ENCODE results near the gene HDAC9. TPM values are rescaled to one million over a fixed set of nuclear protein-coding genes. Genes with fewer than 3 reads are reported as not detected.

Gene HDAC9
- total RNA-seq, 2 donors from 2014 or later: 1.5 to 4.0 TPM

DNA sequence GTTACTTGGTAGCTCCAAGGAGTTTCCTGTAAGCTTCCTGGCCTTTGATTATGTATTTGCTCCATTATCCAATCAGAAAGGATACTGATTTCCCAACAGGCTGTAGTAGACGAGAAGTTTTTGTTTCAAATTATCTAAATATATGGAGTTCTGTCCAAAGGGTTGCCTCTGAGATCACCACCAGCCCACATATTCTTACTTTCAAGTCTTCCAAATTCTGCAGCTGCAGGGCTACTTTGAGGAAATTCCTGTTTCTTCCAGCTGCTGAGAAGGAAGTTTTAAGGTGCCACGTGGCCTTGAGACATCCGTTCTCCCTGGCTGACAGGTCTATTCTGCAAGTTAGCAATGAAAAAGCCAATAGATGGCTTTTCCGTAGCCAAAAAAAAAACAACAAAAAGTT is 335.9 kb downstream of the HDAC9 start:
- H3K4me1 Mint-ChIP-seq: peaks cover 3% of the 10 kb centered on the region
- Histone ChIP-seq H3K27me3 (ENCODE audit: control insufficient read depth, insufficient read depth, low read length, poor library complexity, severe bottlenecking) (no peaks in the 10 kb centered on the region), H3K4me3 (ENCODE audit: low read length) (no peak overlapping the region), H3K9me3 (ENCODE audit: control insufficient read depth, low read length) (no peaks in the 10 kb centered on the region), H3K27ac (ENCODE audit: low read depth, low read length) (no peak overlapping the region), H3K4me1 (ENCODE audit: control insufficient read depth, insufficient read depth, low read length) (no peaks in the 10 kb centered on the region), H3K9ac (ENCODE audit: extremely low read depth, low read length, poor library complexity, severe bottlenecking) (no peak overlapping the region), H3K36me3 (ENCODE audit: control insufficient read depth, insufficient read depth, low read length) (no peaks in the 10 kb centered on the region)
- DNase-seq: no peak
- H3K36me3 Mint-ChIP-seq (ENCODE audit: low read depth): no peaks in the 10 kb centered on the region
- no peak overlapping the region for H3K27ac Mint-ChIP-seq
- no peaks in the 10 kb centered on the region for H3K9me3 Mint-ChIP-seq
- TF ChIP-seq, protein P1, sequence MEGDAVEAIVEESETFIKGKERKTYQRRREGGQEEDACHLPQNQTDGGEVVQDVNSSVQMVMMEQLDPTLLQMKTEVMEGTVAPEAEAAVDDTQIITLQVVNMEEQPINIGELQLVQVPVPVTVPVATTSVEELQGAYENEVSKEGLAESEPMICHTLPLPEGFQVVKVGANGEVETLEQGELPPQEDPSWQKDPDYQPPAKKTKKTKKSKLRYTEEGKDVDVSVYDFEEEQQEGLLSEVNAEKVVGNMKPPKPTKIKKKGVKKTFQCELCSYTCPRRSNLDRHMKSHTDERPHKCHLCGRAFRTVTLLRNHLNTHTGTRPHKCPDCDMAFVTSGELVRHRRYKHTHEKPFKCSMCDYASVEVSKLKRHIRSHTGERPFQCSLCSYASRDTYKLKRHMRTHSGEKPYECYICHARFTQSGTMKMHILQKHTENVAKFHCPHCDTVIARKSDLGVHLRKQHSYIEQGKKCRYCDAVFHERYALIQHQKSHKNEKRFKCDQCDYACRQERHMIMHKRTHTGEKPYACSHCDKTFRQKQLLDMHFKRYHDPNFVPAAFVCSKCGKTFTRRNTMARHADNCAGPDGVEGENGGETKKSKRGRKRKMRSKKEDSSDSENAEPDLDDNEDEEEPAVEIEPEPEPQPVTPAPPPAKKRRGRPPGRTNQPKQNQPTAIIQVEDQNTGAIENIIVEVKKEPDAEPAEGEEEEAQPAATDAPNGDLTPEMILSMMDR (conservative IDR thresholded peaks at IDR 0.05): no peak
- H3K4me3 Mint-ChIP-seq: no peak overlapping the region
- H3K27me3 Mint-ChIP-seq (ENCODE audit: insufficient read depth): no peaks in the 10 kb centered on the region
- 68 to 88% methylated on average over 3 to 4 of the region's 4 CpGs for WGBS, 2 experiments (ENCODE audit: insufficient coverage in 1 of 2, insufficient read length in 1 of 2)

DNA sequence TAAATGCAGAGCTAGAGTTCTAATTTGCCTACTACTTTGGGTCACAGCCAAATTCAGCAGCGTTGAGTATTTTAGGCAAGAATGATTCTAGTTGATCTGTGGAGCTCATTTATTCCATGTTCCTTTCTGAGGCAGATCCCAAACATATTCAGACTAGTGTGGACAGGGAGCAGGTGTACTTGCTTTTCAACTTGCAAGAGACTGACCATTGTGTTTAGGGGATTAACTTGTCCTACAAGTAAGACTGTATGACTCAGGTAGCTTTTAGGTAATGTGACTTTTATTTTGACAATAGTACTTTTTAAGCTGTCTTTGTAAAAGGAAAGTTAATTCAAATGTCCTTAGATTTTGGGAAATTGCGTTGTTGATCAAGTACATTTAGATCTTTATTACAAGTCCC is 336.4 kb downstream of the HDAC9 start:
- no peak for DNase-seq
- TF ChIP-seq, protein P1 (conservative IDR thresholded peaks at IDR 0.05): no peak

DNA sequence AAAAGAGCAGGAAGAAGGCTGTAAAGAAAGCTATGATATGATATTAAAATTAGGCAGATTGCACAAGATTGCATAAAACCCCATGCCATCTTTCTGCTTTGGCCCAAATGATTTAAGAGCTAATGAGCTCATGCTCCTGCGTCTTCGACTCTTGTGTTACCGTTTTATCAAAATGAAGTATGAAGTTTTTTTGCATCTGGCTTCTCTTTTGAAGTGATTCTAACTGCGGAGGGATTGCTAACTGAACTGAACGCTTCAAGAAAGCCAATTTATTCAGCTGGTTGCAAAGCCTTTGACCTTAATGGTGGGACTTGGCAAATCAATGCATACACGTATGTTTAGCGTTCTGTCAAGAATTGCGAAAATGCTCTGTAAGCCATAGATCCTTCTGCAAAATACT is 339.0 kb downstream of the HDAC9 start:
- Histone ChIP-seq H3K4me1 (ENCODE audit: control insufficient read depth, insufficient read depth, low read length) (no peaks in the 10 kb centered on the region), H3K27ac (ENCODE audit: low read depth, low read length) (no peak overlapping the region), H3K9ac (ENCODE audit: extremely low read depth, low read length, poor library complexity, severe bottlenecking) (no peak overlapping the region), H3K27me3 (ENCODE audit: control insufficient read depth, insufficient read depth, low read length, poor library complexity, severe bottlenecking) (no peaks in the 10 kb centered on the region), H3K36me3 (ENCODE audit: control insufficient read depth, insufficient read depth, low read length) (no peaks in the 10 kb centered on the region), H3K4me3 (ENCODE audit: low read length) (no peak overlapping the region), H3K9me3 (ENCODE audit: control insufficient read depth, low read length) (no peaks in the 10 kb centered on the region)
- no peaks in the 10 kb centered on the region for H3K27me3 Mint-ChIP-seq (ENCODE audit: insufficient read depth)
- peaks cover 3% of the 10 kb centered on the region for H3K4me1 Mint-ChIP-seq
- TF ChIP-seq, protein P1 (conservative IDR thresholded peaks at IDR 0.05): no peak
- H3K36me3 Mint-ChIP-seq (ENCODE audit: low read depth): no peaks in the 10 kb centered on the region
- H3K9me3 Mint-ChIP-seq: no peaks in the 10 kb centered on the region
- H3K4me3 Mint-ChIP-seq: no peak overlapping the region
- WGBS, 2 experiments (ENCODE audit: insufficient coverage in 1 of 2, insufficient read length in 1 of 2): 94 to 95% methylated on average over 5 to 8 of the region's 8 CpGs
- no peak overlapping the region for H3K27ac Mint-ChIP-seq
- DNase-seq: no peak

More for the DNA sequence above, 336.4 kb downstream of the HDAC9 start:
- Histone ChIP-seq H3K27ac (ENCODE audit: low read depth, low read length) (no peak overlapping the region), H3K4me3 (ENCODE audit: low read length) (no peak overlapping the region), H3K27me3 (ENCODE audit: control insufficient read depth, insufficient read depth, low read length, poor library complexity, severe bottlenecking) (no peaks in the 10 kb centered on the region), H3K9ac (ENCODE audit: extremely low read depth, low read length, poor library complexity, severe bottlenecking) (no peak overlapping the region), H3K9me3 (ENCODE audit: control insufficient read depth, low read length) (no peaks in the 10 kb centered on the region), H3K4me1 (ENCODE audit: control insufficient read depth, insufficient read depth, low read length) (no peaks in the 10 kb centered on the region), H3K36me3 (ENCODE audit: control insufficient read depth, insufficient read depth, low read length) (no peaks in the 10 kb centered on the region)
- 100% methylated on average over 2 of the region's 2 CpGs; no CpG with 5 or more reads in 1 of the 2 experiments for WGBS, 2 experiments (ENCODE audit: insufficient coverage in 1 of 2, insufficient read length in 1 of 2)
- H3K27me3 Mint-ChIP-seq (ENCODE audit: insufficient read depth): no peaks in the 10 kb centered on the region
- no peak overlapping the region for H3K27ac Mint-ChIP-seq
- H3K4me3 Mint-ChIP-seq: no peak overlapping the region
- no peaks in the 10 kb centered on the region for H3K36me3 Mint-ChIP-seq (ENCODE audit: low read depth)
- H3K9me3 Mint-ChIP-seq: no peaks in the 10 kb centered on the region
- peaks cover 3% of the 10 kb centered on the region for H3K4me1 Mint-ChIP-seq
